ENCODE measurements around the gene PPBP. TPM values are rescaled to one million over a fixed set of nuclear protein-coding genes. Genes with fewer than 3 reads are reported as not detected.
"Not testable (repeated sequence)": the region's sequence is repeated elsewhere in the genome, so short reads cannot be mapped to it uniquely, and the experiment has no call there.

The PPBP gene
- total RNA-seq, 4 donors from 2014 or later: not detected

DNA sequence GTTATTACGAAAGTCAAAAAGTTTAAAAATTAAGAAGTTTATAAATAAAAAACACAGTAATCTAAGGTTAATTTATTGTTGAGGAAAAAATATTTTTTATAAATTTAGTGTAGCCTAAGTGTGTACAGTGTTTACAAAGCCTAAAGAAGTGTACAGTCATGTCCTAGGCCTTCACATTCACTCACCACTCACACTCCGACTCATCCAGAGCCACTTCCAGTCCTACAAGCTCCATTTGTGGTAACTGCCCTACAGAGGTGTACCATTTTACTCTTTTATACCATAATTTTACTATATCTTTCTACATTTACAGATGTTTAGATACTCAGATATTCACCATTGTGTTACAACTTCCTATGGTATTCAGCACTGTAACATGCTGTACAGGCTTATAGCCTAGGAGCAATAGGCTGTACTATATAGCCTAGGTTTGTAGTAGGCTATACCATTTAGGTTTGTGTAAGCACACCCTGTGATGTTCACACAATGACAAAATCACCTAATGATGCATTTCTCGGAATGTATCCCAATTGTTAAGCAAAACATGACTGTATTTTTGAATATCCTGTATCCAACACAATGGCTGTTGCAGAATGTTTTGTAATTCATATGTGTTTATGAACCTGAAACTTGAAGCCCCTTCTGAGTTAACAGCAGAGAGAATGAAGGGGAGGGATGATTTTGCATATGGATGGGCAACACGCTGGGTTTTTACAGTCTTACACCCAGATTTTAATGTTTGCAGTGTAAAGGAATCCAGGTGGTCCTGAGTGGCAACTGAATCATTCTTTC is 3.1 kb downstream of the PPBP start:
- no peak overlapping the region for H3K4me3 ChIP-seq
- intact Hi-C loops (cut with DNase I; ENCODE audit: low total_unique reads) (no loop called here), in situ Hi-C loops (cut with MboI; ENCODE audit: low sequenced_read_pairs in 4 of 4) (no loop called here)
- peaks cover 0 to 3% (median 0%) of the 10 kb centered on the region in 3 donors for H3K27me3 ChIP-seq
- H3K4me1 ChIP-seq: no peaks in the 10 kb centered on the region
- H3K27ac ChIP-seq: no peak overlapping the region
- H3K9me3 ChIP-seq: no peaks in the 10 kb centered on the region
- TF ChIP-seq, protein P1, sequence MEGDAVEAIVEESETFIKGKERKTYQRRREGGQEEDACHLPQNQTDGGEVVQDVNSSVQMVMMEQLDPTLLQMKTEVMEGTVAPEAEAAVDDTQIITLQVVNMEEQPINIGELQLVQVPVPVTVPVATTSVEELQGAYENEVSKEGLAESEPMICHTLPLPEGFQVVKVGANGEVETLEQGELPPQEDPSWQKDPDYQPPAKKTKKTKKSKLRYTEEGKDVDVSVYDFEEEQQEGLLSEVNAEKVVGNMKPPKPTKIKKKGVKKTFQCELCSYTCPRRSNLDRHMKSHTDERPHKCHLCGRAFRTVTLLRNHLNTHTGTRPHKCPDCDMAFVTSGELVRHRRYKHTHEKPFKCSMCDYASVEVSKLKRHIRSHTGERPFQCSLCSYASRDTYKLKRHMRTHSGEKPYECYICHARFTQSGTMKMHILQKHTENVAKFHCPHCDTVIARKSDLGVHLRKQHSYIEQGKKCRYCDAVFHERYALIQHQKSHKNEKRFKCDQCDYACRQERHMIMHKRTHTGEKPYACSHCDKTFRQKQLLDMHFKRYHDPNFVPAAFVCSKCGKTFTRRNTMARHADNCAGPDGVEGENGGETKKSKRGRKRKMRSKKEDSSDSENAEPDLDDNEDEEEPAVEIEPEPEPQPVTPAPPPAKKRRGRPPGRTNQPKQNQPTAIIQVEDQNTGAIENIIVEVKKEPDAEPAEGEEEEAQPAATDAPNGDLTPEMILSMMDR (IDR thresholded peaks at IDR 0.05 in 4 of 5, conservative IDR thresholded peaks at IDR 0.05 in 1 of 5): no peak
- no peak for TF ChIP-seq POLR2A (IDR thresholded peaks at IDR 0.05)
- DNase-seq (no peak), ATAC-seq (no peak)
- H3K36me3 ChIP-seq: no peaks in the 10 kb centered on the region

DNA sequence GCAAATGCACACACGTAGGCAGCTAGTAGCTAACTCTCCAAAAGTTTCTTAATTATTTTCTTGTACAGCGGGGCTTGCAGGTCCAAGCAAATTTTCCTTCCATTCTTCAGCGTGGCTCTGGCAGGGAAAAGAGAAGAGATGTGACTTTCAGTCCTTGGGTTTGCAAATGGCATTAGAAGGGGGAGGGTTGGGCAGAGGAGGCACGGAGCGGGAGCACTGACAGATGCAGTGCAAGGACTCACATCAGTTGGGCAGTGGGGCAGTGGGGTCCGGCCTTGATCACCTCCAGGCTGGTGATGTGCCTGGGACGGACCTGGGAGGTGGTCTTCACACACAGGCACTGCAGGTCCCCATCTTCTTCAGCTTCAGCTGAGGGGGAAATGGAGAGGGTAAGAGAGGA is 6.8 kb downstream of the PPBP start:
- intact Hi-C loops (cut with DNase I; ENCODE audit: low total_unique reads); H3K9me3 ChIP-seq; H3K4me1 ChIP-seq; H3K27ac ChIP-seq; DNase-seq; H3K36me3 ChIP-seq; ATAC-seq; H3K4me3 ChIP-seq; H3K27me3 ChIP-seq; in situ Hi-C loops (cut with MboI; ENCODE audit: low sequenced_read_pairs in 4 of 4): not testable (repeated sequence)

DNA sequence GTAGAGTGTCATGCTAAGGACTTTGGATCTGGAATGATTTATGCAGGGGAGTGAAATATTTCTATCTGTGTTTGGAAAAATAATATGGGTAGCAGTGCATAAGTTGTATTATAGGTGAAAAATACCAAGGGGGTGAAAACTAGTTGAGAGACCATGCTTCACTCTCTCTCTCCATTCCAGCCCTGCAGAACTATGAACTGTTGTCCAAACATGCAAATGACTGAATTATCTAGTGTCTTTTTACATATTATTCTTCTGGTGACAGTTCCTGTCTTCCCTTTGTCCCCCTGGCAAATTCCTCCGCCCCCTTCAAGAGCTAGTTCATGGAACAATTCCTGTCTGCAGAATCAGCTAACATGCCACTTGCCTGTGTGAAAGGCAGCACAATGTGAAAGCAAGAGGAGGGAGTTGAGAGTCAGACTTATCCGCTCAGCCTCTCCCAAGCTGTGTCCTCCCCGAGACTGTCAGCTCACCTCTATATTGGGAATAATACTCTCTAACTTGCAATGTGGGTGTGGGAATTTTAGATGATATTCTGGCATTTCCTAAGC is 8.5 kb downstream of the PPBP start:
- no peak overlapping the region for H3K27ac ChIP-seq
- ATAC-seq (no peak), DNase-seq (no peak)
- no peak overlapping the region for H3K4me3 ChIP-seq
- intact Hi-C loops (cut with DNase I; ENCODE audit: low total_unique reads) (no loop called here), in situ Hi-C loops (cut with MboI; ENCODE audit: low sequenced_read_pairs in 4 of 4) (no loop called here)
- no peaks in the 10 kb centered on the region for H3K36me3 ChIP-seq
- peaks cover 0 to 3% (median 0%) of the 10 kb centered on the region in 3 donors for H3K27me3 ChIP-seq
- no peaks in the 10 kb centered on the region for H3K4me1 ChIP-seq
- H3K9me3 ChIP-seq: no peaks in the 10 kb centered on the region
- TF ChIP-seq, protein P1 (IDR thresholded peaks at IDR 0.05 in 4 of 5, conservative IDR thresholded peaks at IDR 0.05 in 1 of 5): no peak
- TF ChIP-seq POLR2A (IDR thresholded peaks at IDR 0.05): no peak

DNA sequence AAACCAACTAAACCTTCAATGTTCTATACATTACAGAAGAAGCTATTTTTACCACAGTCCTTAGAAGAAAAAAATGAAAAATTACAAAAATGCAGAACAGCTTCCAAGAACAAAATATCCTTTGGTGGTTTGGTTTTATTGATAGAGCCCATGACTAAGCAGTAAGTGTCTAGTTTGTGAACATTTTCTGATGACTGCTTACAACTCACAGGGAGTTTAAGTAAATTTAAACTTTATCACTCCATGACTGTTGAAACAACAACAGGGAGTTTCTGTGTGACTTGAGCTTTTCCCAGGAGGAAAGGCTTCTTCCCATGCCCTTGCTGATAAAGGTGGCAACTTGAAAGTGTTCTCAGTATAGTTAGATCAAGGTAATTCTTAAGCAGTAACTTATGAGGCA is 9.1 kb downstream of the PPBP start:
- Histone ChIP-seq H3K4me3 (no peak overlapping the region), H3K36me3 (no peaks in the 10 kb centered on the region), H3K27ac (no peak overlapping the region), H3K4me1 (no peaks in the 10 kb centered on the region), H3K9me3 (no peaks in the 10 kb centered on the region), H3K27me3 (peaks cover 0 to 3% (median 0%) of the 10 kb centered on the region in 3 donors)
- intact Hi-C loops (cut with DNase I; ENCODE audit: low total_unique reads) (no loop called here), in situ Hi-C loops (cut with MboI; ENCODE audit: low sequenced_read_pairs in 4 of 4) (no loop called here)
- no peak for DNase-seq
- ATAC-seq: no peak
- TF ChIP-seq, protein P1 (IDR thresholded peaks at IDR 0.05 in 4 of 5, conservative IDR thresholded peaks at IDR 0.05 in 1 of 5): no peak

DNA sequence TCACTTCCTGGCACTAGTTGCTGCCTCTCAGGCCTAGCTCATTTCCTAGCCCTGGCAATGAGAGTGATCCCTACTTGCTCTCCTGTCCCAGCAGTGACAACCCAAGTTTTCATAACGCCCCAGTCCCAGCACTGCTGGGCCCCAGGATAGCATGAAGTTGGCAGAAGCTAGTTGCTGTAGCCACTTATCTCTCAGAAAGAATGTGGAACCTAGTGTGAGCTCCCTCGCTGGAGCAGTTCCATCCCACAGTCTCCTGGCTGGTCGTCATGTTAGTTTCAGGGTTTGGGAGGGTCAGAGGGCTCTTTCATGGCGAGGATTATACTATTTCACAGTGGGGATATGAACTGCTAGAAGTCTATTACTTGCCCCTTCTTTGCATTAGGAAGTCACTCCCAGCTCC is 11.3 kb downstream of the PPBP start:
- Histone ChIP-seq H3K9me3 (no peaks in the 10 kb centered on the region), H3K4me3 (no peak overlapping the region), H3K36me3 (no peaks in the 10 kb centered on the region), H3K27ac (no peak overlapping the region), H3K4me1 (no peaks in the 10 kb centered on the region), H3K27me3 (no peaks in the 10 kb centered on the region)
- in situ Hi-C loops (cut with MboI; ENCODE audit: low sequenced_read_pairs in 4 of 4): no loop called here
- ATAC-seq (no peak), DNase-seq (no peak)
- no peak for TF ChIP-seq POLR2A (IDR thresholded peaks at IDR 0.05)
- TF ChIP-seq, protein P1 (IDR thresholded peaks at IDR 0.05 in 4 of 5, conservative IDR thresholded peaks at IDR 0.05 in 1 of 5): no peak
- intact Hi-C loops (cut with DNase I; ENCODE audit: low total_unique reads): no loop called here
